Stimulated activated CD8-positive, alpha-beta memory T cell treated with anti-CD3 and anti-CD28 coated beads, Interleukin-4, amount 100 ng/mL, for 24 hours (primary cell): ENCODE data around the gene MAST4.

Source experiments
- DNase-seq: peaks from one replicate; pipeline ENCODE4 v3.0.0-alpha.2; 2020; ENCODE audit warnings: low read depth

The MAST4 gene

DNA sequence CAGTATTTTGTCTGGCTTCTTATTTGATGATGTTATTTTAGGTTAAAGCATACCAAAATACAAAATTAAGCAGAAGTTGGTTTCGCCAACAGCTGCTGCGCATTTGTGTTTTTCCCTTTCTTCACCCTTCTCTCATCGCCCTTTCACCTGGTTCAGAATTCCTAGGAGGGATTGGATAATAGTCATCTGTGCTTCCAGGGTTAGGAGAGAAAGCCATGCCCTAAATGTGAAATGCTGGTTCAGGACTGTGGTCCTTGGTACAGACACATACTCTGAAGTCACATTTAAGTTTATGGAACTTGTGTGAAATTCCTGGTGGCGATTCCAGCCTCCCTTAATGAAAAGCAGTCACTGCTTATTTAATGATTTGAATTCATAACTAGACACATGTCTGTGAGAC is 7.7 kb downstream of the MAST4 start:
- DNase-seq = no peak

DNA sequence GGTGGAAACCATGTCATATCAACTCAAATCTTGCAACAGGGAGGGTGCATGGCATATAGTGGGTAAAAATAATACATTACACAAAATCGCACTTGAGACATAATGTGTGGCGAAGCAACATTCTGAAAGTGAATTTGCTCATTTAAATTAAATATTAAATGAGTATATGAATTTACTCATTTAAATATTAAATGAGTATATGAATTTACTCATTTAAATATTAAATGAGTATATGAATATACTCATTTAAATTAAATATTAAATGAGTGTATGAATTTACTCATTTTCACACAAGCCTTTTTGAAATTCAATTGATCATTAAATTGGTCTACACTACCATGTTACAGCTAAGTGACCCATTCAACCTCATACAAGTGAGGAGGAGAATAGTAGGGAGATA is 10.5 kb downstream of the MAST4 start:
- DNase-seq = no peak

- no peak for DNase-seq
Measured at GRCh38 chr5:66608501-66608900, 12.3 kb downstream of the MAST4 start.

DNA sequence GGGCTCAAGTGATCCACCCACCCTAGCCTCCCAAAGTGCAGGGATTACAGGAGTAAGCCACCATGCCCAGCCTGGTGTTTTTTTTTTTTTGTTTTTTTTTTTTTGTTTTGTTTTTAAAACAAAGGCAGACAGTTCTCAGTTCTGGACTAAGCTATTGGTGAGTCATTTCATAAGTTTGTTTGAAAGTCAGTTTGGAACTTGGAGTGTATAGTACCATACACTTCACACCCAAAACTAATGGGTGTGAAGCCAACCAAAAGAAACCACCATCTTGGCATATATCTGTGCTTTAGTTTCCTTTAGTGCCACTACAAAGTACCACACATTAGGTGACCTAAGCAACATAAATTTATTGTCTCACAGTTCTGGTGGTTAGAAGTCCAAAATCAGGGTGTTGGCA is 13.4 kb downstream of the MAST4 start:
- DNase-seq = no peak

GRCh38 chr5:66612226-66612625 is 16.0 kb downstream of the MAST4 start:
- no peak for DNase-seq

GRCh38 chr5:66615136-66615535 is 18.9 kb downstream of the MAST4 start:
- DNase-seq = no peak

DNA sequence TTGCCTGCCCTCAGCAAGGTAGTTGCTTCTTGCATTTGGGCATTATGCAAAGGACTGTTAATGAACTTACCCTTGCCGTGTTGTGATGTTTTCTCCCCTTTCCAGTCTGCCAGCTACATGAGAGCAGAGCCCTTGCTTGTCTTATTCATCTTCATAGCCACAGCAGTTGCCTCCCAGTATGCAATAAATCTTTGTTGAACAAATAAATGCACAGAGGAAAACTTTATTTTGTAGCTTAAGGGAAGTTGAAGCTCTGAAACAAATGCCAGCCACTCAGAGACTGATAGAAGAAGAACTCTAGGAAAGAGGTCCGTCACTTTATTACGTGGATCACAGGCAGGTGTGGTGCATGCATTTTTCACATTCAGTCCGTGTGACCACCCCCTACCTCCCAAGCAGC is 19.7 kb downstream of the MAST4 start:
- no peak for DNase-seq

- no peak for DNase-seq
Measured at GRCh38 chr5:66616520-66617225, 20.5 kb downstream of the MAST4 start.

DNA sequence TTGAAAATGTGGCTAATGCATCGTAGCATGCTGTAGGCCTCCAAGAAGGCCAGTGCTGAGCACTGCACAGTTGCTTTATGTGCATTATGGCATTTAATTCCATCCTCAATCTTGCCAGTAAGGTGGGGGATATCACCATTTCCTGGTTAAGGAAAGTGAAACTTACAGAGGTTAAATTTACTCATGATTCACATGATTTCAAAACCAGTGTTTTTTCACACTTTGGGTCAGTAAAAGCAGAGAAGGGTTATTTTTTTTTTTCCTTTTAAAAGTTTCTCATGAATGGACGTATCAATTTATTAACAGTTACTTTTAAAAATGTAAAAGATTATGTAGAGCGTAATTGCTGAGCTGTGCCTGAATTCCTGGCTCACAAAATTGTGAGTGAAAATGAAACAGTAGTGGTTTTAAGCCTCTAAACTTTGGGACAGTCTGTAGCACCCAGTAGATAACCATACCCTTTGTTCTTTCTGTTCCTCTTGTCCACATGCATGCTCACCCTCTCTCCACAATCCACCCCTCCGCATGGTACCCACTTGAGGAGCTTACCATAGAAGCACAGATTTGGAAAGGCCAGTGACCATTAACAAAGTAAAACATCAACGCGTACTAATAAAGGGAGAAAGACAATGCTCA is 21.2 kb downstream of the MAST4 start:
- no peak for DNase-seq

DNA sequence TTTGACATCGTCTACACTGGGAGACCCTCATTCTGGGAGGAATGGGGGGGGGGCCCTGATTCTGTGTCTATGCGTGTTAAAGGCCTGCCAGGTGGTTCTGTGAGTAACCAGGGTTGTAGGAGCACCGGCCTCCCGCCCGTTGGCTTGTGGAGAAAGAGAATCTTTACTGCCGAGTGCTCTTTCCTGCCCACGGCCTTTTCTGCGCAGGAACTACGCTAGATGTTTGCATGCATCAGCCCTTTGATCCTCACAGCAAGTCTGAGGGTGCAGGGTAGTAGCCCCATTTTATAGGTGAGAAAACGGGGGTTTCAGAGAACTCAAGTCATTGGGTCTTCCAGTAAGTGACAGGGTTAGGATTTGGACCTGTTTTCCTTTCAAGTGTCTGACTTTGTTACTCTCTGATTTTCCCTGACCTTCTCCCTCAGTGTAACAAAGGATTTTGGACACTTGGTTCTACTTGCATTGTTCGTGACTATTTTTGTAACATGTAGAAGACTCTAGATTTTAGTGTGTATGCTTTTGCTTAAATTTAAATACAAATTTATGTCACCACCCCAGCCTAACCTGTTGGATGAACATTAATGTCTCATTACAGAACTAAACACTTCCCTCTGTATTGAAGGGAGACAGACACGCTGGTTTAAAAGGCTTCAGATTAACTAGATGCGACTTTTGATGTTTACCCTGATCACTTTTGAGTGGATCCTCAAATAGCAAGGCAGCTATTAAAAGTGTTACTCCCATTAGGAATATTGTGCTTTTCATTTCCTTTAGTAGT is 22.0 kb downstream of the MAST4 start:
- DNase-seq = no peak

- DNase-seq = no peak
Measured at GRCh38 chr5:66620711-66621110, 24.5 kb downstream of the MAST4 start.

DNA sequence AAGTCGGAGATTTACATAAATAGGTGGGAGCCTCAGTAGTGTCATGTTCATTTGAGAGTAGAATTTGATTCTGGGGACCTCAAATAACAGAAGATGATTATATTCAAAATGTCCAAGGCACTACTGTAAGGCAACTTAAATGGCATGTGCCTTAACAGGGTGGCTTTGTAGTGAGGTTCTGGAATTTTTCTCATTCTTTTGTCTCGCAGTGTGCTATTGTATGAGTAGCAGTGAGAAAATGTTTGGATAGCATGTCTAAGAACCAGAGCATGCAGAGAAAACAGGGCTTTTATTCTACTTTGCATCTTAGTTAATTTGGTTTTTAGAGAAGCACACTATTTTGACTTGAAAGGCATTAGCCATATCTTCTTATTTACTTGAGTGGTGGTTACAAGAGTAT is 25.0 kb downstream of the MAST4 start:
- DNase-seq = no peak

- no peak for DNase-seq
Measured at GRCh38 chr5:66621736-66622135, 25.5 kb downstream of the MAST4 start.

DNA sequence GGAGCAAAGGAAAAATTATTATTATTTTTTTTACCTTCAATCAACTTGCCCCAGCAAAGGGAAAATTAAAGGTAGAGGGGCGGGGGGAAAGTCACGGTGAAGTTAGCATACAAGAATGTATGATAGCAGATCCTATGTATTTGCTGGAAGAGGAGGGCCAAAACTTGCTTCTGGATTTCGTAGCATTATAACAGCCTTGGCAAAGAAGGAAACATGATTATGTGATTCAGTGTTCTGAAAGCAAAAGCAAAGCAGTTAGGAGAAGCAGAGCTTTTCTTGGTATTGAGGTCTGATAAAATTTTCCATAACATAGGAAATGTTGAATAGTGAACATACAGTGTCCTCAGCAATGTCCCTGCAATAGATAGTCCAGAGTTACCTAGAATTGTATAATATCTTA is 32.4 kb downstream of the MAST4 start:
- DNase-seq = no peak

DNA sequence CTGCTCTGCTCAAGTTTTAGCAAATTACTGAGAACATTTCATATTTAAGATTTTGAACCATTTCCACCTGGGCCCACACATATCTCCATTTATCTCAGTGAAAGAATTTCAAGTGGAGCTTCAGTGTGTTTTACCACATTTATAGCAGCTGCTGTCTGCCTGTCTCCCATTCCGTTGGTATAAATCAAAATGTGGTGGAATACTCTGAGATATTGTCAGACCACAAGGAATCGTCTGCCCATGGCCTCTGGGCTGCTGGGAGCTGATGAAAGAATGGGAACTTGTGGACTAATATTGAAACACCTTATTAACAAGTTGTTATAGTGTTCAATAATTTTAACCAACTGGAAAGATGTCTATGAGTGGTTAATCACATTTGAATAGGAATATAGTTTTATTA is 33.3 kb downstream of the MAST4 start:
- no peak for DNase-seq

DNA sequence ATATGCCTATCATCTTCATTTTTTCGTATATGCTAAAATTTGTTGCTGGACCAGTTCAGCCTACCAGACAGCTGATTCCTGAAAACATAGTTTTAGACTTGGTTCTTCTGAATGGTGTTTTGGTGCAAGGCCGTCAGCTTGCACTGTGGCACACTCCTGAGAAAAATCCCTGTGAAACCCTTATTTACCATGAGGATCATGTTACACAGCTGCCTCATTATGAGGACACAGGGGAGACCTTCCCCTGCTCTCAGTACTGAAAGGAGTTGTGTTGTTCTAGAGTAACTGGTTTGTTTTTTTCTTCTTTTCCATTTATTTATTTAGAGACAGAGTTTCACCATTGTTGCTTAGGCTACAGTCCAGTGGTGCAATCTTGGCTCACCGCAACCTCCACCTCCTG is 37.6 kb downstream of the MAST4 start:
- DNase-seq = no peak

- DNase-seq = no peak
Measured at GRCh38 chr5:66634601-66635000, 38.4 kb downstream of the MAST4 start.

- no peak for DNase-seq
Measured at GRCh38 chr5:66637994-66638393, 41.8 kb downstream of the MAST4 start.

DNA sequence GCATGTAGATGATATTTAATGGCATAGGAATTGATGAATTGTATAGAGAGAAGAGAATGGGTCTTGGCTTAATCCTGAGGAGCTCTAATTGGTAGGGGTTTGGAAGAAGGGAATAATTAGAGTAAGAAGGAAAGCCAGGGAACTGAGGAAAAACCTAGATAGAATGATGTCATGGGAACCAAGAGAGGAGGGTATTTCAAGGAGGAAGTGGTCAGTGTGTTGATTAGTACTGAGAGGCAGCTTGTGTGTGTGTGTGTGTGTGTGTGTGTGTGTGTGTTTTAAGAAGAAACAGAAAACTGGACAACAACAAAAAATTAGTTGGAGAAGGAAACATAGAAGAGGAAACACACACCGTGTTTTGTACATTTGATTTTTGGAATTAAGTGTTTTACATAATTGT is 42.8 kb downstream of the MAST4 start:
- no peak for DNase-seq

DNA sequence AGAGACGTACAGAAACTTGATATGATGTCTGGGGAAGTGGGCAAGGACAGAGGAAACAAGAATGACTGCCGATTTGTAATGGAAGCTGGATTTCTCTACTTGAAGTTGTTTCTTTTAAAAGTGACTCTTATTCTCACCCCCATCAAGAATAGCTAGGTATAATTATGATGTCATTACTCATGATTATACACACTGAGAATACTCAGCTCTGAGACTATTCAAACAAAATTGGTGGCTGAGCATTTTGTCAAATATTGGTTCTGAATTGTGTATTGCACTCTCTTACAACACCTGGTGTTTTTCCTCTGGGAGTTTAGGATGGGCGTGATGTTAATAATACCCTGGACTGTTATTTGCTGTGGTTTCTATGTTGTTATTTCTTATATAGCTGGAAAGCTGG is 46.3 kb downstream of the MAST4 start:
- DNase-seq = no peak

- DNase-seq = no peak
Measured at GRCh38 chr5:66643387-66643786, 47.2 kb downstream of the MAST4 start.

DNA sequence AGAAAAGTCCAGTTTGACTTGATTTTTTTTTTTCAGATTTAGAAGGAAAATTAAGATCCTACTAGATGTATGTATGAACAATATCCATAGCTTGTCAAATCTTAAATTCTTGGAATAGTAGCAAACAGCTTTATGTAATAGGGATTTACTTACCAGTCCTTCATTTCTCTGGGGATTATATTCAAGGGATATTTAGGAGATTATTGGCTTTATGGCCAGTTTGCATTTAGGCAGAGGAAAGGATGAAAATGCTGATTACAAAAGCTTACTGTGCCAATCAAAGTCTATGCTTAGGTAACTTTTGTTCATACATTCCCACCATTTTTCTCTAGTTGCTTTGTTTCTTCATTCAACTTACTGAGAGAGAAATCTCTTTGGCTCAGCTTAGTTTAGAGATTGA is 47.9 kb downstream of the MAST4 start:
- DNase-seq = no peak

DNA sequence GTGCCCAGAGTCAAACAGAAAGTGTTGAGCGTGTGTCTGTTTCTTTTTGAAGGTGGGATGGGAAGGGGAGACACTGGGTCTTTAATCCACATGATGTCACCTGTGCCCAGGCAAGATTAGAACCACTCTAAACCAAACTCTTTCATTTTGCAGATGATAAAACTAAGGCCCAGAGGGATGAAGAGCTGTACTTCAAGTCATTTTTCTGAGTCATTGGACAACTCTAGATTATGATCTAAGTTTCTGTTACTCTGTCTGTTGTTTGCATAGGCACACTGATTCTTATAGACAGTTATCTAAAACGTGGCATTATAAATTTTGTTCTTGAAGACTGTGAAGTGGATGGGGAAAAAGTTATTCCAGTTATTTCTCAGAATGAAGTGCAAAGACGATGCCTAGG is 48.8 kb downstream of the MAST4 start:
- no peak for DNase-seq
